ENCODE results near the gene SMAD7. TPM values are rescaled to one million over a fixed set of nuclear protein-coding genes. Genes with fewer than 3 reads are reported as not detected.

The SMAD7 gene
- total RNA-seq, 4 donors from 2014 or later, result 9.1 to 13.4 (median 10.8) TPM

DNA sequence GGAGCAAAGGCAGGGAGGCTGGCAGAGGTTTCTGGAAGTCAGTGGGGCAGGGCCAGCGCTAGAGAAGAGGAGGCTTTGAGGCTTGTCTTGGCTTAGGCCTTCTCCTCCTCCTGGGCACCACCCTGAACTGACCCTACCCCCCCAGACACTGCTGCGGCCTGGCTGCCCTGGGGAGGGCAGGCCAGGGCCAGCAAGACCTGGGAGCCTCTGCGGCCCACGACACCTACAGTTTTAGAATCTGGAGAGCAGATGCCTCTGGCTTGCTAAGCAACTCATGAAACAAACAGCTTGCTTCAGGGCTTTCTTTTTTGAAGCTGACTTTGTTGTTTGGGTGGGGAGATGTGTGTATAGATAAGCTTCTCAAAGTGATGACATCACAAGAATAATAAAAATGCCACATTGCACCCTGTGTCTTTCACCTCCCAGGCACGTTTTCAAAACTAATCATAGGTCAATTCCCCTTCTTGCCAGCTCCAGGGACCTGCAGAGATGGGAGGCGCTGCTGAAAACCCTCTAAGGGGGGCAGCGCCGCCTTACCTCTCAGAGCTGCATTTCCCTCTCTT, 46.2 kb upstream of the SMAD7 start:
- no peak for ATAC-seq
- in situ Hi-C loops (cut with MboI; ENCODE audit: low sequenced_read_pairs in 4 of 4) (no loop called here), intact Hi-C loops (cut with DNase I; ENCODE audit: low total_unique reads) (no loop called here)
- TF ChIP-seq POLR2A (IDR thresholded peaks at IDR 0.05), result no peak
- TF ChIP-seq, protein P1, sequence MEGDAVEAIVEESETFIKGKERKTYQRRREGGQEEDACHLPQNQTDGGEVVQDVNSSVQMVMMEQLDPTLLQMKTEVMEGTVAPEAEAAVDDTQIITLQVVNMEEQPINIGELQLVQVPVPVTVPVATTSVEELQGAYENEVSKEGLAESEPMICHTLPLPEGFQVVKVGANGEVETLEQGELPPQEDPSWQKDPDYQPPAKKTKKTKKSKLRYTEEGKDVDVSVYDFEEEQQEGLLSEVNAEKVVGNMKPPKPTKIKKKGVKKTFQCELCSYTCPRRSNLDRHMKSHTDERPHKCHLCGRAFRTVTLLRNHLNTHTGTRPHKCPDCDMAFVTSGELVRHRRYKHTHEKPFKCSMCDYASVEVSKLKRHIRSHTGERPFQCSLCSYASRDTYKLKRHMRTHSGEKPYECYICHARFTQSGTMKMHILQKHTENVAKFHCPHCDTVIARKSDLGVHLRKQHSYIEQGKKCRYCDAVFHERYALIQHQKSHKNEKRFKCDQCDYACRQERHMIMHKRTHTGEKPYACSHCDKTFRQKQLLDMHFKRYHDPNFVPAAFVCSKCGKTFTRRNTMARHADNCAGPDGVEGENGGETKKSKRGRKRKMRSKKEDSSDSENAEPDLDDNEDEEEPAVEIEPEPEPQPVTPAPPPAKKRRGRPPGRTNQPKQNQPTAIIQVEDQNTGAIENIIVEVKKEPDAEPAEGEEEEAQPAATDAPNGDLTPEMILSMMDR (IDR thresholded peaks at IDR 0.05 in 4 of 5, conservative IDR thresholded peaks at IDR 0.05 in 1 of 5), result no peak
- Histone ChIP-seq H3K36me3 (no peaks in the 10 kb centered on the region), H3K9me3 (no peaks in the 10 kb centered on the region), H3K4me3 (no peak overlapping the region), H3K27me3 (no peaks in the 10 kb centered on the region), H3K4me1 (peaks cover 32 to 35% of the 10 kb centered on the region in 2 donors), H3K27ac (no peak overlapping the region)
- no peak for DNase-seq

DNA sequence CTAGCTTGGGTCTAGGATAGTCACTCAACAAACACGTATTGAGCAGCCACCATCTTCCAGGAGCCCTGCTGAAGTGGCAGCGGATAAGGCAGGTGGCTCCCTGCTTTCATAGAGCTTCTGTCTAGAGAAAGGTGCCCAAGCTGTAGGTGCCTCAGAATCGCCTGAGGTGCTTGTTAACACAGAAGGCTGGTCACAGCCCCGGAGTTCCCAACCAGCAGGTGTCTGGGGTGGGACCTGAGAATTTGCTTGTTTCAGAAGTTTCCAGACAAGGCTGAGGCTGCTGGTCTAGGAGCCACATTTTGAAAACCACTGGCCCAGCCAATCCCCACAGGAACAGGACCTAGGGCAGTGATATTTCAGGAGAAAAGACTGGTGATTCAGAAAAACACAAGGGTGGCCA, 45.3 kb upstream of the SMAD7 start:
- Histone ChIP-seq H3K9me3 (no peaks in the 10 kb centered on the region), H3K27ac (no peak overlapping the region), H3K4me1 (peaks cover 32 to 35% of the 10 kb centered on the region in 2 donors), H3K4me3 (no peak overlapping the region), H3K27me3 (no peaks in the 10 kb centered on the region), H3K36me3 (no peaks in the 10 kb centered on the region)
- intact Hi-C loops (cut with DNase I; ENCODE audit: low total_unique reads) (no loop called here), in situ Hi-C loops (cut with MboI; ENCODE audit: low sequenced_read_pairs in 4 of 4) (no loop called here)
- no peak for ATAC-seq
- no peak for DNase-seq
- TF ChIP-seq POLR2A (IDR thresholded peaks at IDR 0.05), result no peak
- TF ChIP-seq, protein P1 (IDR thresholded peaks at IDR 0.05 in 4 of 5, conservative IDR thresholded peaks at IDR 0.05 in 1 of 5), result no peak

DNA sequence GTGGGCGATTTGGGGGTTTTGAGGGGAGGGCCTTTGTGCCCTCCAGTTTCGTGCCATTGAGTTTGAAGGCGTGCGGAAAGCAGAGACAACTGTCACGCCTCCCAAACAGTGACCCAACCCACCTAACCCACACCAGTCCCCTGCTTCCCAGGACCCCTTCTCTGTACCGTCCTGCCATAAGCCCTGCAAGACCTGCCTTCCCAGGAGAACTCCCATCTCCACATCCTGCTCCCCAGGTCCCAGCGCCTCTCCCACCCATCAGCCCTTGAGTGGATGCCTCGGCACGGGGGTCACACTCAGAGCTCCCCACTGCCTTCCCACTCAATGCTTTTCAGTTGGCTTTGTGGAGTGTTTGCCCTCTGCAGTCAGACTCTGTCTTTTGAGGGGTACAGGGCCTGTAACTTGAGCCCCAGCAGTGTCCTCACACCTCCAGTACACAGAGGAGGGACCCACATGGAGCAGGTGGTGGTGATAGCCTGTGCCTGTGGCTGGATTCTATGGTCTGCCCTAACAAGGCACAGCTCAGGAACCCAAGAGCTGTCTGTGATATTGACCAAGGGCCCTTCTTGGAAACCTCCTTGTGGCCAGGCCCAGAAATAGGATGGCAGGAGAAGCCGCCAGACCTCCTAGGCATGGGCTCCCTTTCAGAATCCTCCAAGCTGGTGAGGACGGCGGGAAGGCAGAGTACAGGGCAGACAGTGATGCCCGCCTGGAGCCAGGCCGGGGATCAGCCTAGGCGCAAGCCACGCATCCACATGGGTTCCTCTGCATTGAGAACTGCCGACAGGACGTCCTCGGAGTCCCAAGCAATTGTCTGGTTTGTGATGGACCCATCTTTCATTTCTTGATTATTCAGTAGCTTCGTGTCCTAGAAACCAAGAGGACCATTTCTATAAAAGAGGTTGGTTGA, 44.4 kb upstream of the SMAD7 start:
- Histone ChIP-seq H3K36me3 (no peaks in the 10 kb centered on the region), H3K27me3 (no peaks in the 10 kb centered on the region), H3K4me1 (peaks cover 32 to 35% of the 10 kb centered on the region in 2 donors), H3K4me3 (no peak overlapping the region), H3K27ac (peak overlapping the region in 1 of 4 donors; percentile 52), H3K9me3 (no peaks in the 10 kb centered on the region)
- DNase-seq, result no peak
- no peak for ATAC-seq
- in situ Hi-C loops (cut with MboI; ENCODE audit: low sequenced_read_pairs in 4 of 4), result no loop called here
- TF ChIP-seq, protein P1 (IDR thresholded peaks at IDR 0.05 in 4 of 5, conservative IDR thresholded peaks at IDR 0.05 in 1 of 5), result no peak
- no peak for TF ChIP-seq POLR2A (IDR thresholded peaks at IDR 0.05)
- intact Hi-C loops (cut with DNase I; ENCODE audit: low total_unique reads), result no loop called here

DNA sequence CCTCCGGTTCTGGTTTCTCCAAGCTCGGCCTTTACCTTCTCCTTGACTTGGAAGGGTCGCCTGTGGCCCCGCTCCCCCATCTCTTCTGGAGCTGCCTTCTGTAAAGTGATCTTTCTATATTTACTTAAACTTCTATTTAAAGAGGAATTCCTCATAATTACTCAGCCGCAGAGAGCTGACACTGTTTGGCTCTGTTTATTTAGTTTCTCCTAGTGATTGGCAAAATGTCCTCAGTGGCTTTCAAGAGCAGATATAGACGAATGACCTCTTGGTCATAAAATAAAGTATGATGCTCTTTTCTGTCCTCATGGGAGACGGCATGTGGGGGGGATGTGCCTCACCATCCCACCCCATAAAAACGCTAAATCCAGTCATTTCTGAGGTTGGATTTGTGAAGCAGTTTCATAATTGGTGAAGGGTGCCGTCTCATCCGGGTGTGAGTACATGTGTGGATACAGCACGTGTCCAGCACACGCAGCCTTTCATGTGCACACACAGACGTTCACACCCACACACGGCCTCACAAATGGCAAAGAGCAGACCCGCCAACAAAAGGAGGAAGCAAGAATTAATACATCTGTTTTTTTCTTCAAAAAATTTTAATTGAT, 43.4 kb upstream of the SMAD7 start:
- no peak overlapping the region for H3K4me3 ChIP-seq
- DNase-seq (no peak), ATAC-seq (no peak)
- H3K4me1 ChIP-seq, result peaks cover 32 to 35% of the 10 kb centered on the region in 2 donors
- no peaks in the 10 kb centered on the region for H3K36me3 ChIP-seq
- TF ChIP-seq, protein P1 (IDR thresholded peaks at IDR 0.05 in 4 of 5, conservative IDR thresholded peaks at IDR 0.05 in 1 of 5), result no peak
- TF ChIP-seq POLR2A (IDR thresholded peaks at IDR 0.05), result no peak
- no peaks in the 10 kb centered on the region for H3K9me3 ChIP-seq
- peak overlapping the region in 3 of 4 donors; percentile 52 to 67 (median 58) for H3K27ac ChIP-seq
- intact Hi-C loops (cut with DNase I; ENCODE audit: low total_unique reads), result no loop called here
- in situ Hi-C loops (cut with MboI; ENCODE audit: low sequenced_read_pairs in 4 of 4), result no loop called here
- no peaks in the 10 kb centered on the region for H3K27me3 ChIP-seq

All from gastrocnemius medialis (tissue), 4 donors.